HCT116 (cell line): ENCODE results near the gene PDYN. TPM values are rescaled to one million over a fixed set of nuclear protein-coding genes. Genes with fewer than 3 reads are reported as not detected.

ENCODE experiments used
- ATAC-seq: fragments of 200-7000 bp; cut with Tn5 transposase; 2 replicates; pipeline ENCODE4 v1.9.1; 2020; ENCODE audit warnings: mild to moderate bottlenecking, moderate library complexity
- BruUV-seq: library from RNA; stranded (reverse); fragments of 400-500 nt; replicated peaks from 2 replicates; lab custom pipeline; 2021; lab: Mats Ljungman, UMichigan
- CTCF ChIA-PET: fragments of 300-600 bp; sonication (Branson Sonifier 250); formaldehyde crosslinking; loops from one replicate; lab custom pipeline; 2021; ENCODE audit warnings: antibody characterized with exemption; lab: Charles Lee
- POLR2A ChIA-PET: fragments of 300-600, 350-600 bp; sonication (Branson Sonifier 250); formaldehyde crosslinking; loops from one replicate; lab custom pipeline; 2021; ENCODE audit warnings: antibody characterized with exemption; lab: Charles Lee
- RAD21 ChIA-PET, 2 experiments: fragments of 300-600 bp; sonication (Branson Sonifier 250); formaldehyde crosslinking; loops; one replicate each; lab custom pipeline; 2023; ENCODE audit warnings: low total read pairs in 2 of 2; ENCODE audit not compliant: uncharacterized antibody in 2 of 2, unreplicated experiment in 2 of 2, low non-redundant PET in 1 of 2; lab: Charles Lee
- DNase-seq: peaks from one replicate; pipeline ENCODE4 v3.0.0-alpha.2; 2010; ENCODE audit warnings: low read depth, low spot score
- H2AFZ ChIP-seq: fragments of 200-600 bp; shearing (Covaris generic), sonication (generic); 2 replicates; pipeline ENCODE4 v1.6.1; 2017; ENCODE audit warnings: low read depth, mixed run types, mixed read lengths, antibody characterized with exemption, low read length; ENCODE audit not compliant: poor library complexity, severe bottlenecking
- H3K27ac ChIP-seq: 2 replicates; pipeline ENCODE4 v1.5.1; 2012; ENCODE audit warnings: low read depth, low read length
- H3K27me3 ChIP-seq: fragments of 200-600 bp; sonication (generic); 2 replicates; pipeline ENCODE4 v1.6.1; 2016; ENCODE audit warnings: mixed run types, low read length, mixed read lengths; ENCODE audit not compliant: insufficient read depth
- H3K36me3 ChIP-seq, 2 experiments: fragments of 200-500 bp in 1 of 2; fragments of 200-600 bp in 1 of 2; sonication (Bioruptor generic) in 1 of 2; sonication (generic) in 1 of 2; 2 replicates each; pipeline versions ENCODE4 v1.5.1 to v1.6.1; 2014 to 2016; ENCODE audit warnings: low read length in 2 of 2, inconsistent platforms in 1 of 2, mixed read lengths in 1 of 2, mixed run types in 1 of 2; ENCODE audit not compliant: insufficient read depth in 2 of 2, control insufficient read depth in 1 of 2
- H3K4me1 ChIP-seq, 2 experiments: fragments of 200-600 bp in 1 of 2; sonication (generic) in 1 of 2; 2 replicates each; pipeline versions ENCODE4 v1.5.1 to v1.6.1; 2012 to 2017; ENCODE audit warnings: low read length in 2 of 2, inconsistent platforms in 1 of 2, mild to moderate bottlenecking in 1 of 2, mixed read lengths in 1 of 2, mixed run types in 1 of 2, moderate library complexity in 1 of 2; ENCODE audit not compliant: insufficient read depth in 2 of 2, control insufficient read depth in 1 of 2
- H3K4me2 ChIP-seq: fragments of 200-600 bp; sonication (generic); 2 replicates; pipeline ENCODE4 v1.6.1; 2017; ENCODE audit warnings: mixed run types, low read length, mixed read lengths
- H3K4me3 ChIP-seq, 2 experiments: fragments of 200-600 bp in 1 of 2; sonication (generic) in 1 of 2; replicated peaks in 1 of 2; 2 replicates each; pipeline ENCODE4 v1.5.1; 2011 to 2016; ENCODE audit warnings: low read length in 2 of 2, control low read depth in 1 of 2, low read depth in 1 of 2, mild to moderate bottlenecking in 1 of 2, mixed read lengths in 1 of 2, mixed run types in 1 of 2
- H3K79me2 ChIP-seq: fragments of 200-600 bp; sonication (generic); 2 replicates; pipeline ENCODE4 v1.6.1; 2017; ENCODE audit warnings: mild to moderate bottlenecking, mixed run types, low read length, moderate library complexity, mixed read lengths; ENCODE audit not compliant: insufficient read depth
- H3K9ac ChIP-seq: fragments of 200-600 bp; sonication (generic); 2 replicates; pipeline ENCODE4 v1.6.1; 2016; ENCODE audit warnings: low read length, mixed read lengths
- H3K9me2 ChIP-seq: fragments of 200-600 bp; sonication (generic), shearing (Covaris generic); 2 replicates; pipeline ENCODE4 v1.6.1; 2017; ENCODE audit warnings: mixed run types, mild to moderate bottlenecking, moderate library complexity; ENCODE audit not compliant: insufficient read depth
- H3K9me3 ChIP-seq, 2 experiments: fragments of 200-500 bp in 1 of 2; fragments of 200-600 bp in 1 of 2; sonication (Bioruptor generic) in 1 of 2; sonication (generic) in 1 of 2; 2 replicates each; pipeline ENCODE4 v1.6.1; 2014 to 2017; ENCODE audit warnings: low read length in 2 of 2, mixed read lengths in 2 of 2, inconsistent platforms in 1 of 2, low read depth in 1 of 2, mild to moderate bottlenecking in 1 of 2, mixed run types in 1 of 2, moderate library complexity in 1 of 2; ENCODE audit not compliant: control insufficient read depth in 1 of 2, insufficient read depth in 1 of 2
- H4K20me1 ChIP-seq: fragments of 200-600 bp; sonication (generic), shearing (Covaris generic); 2 replicates; pipeline ENCODE4 v1.6.1; 2017; ENCODE audit warnings: mixed run types, mild to moderate bottlenecking, moderate library complexity; ENCODE audit not compliant: insufficient read depth
- ATF3 ChIP-seq: IDR thresholded peaks from 2 replicates; pipeline ENCODE4 v1.6.1; 2012
- CEBPB ChIP-seq: IDR thresholded peaks from 2 replicates; pipeline ENCODE4 v1.6.1; 2012; ENCODE audit warnings: low read depth
- ELF1 ChIP-seq: IDR thresholded peaks from 2 replicates; pipeline ENCODE4 v1.6.1; 2012; ENCODE audit warnings: low read depth, borderline replicate concordance
- EZH2 ChIP-seq: fragments of 200-600 bp; sonication (generic); IDR thresholded peaks from 2 replicates; pipeline ENCODE4 v1.6.1; 2017; ENCODE audit warnings: antibody characterized with exemption, mixed run types
- EZH2phosphoT487 ChIP-seq: fragments of 200-600 bp; IDR thresholded peaks from 2 replicates; pipeline ENCODE4 v1.6.1; 2018; ENCODE audit warnings: antibody characterized with exemption, borderline replicate concordance
- FOSL1 ChIP-seq: IDR thresholded peaks from 2 replicates; pipeline ENCODE4 v1.6.1; 2012; ENCODE audit warnings: low read depth
- JUND ChIP-seq: IDR thresholded peaks from 2 replicates; pipeline ENCODE4 v1.6.1; 2012
- MAX ChIP-seq: IDR thresholded peaks from 2 replicates; pipeline ENCODE4 v1.6.1; 2012
- POLR2A ChIP-seq: IDR thresholded peaks from 2 replicates; pipeline ENCODE4 v1.7.0; 2011; ENCODE audit warnings: borderline replicate concordance; ENCODE audit not compliant: insufficient read depth, insufficient read length; ENCODE audit errors: extremely low read depth
- POLR2AphosphoS5 ChIP-seq: IDR thresholded peaks from 2 replicates; pipeline ENCODE4 v1.6.1; 2011; ENCODE audit warnings: mild to moderate bottlenecking, low read depth, low read length, moderate library complexity
- RAD21 ChIP-seq: IDR thresholded peaks from 2 replicates; pipeline ENCODE4 v1.6.1; 2012; ENCODE audit warnings: low read depth, mild to moderate bottlenecking
- SIN3A ChIP-seq: IDR thresholded peaks from 2 replicates; pipeline ENCODE4 v1.6.1; 2012; ENCODE audit warnings: low read depth
- SP1 ChIP-seq: IDR thresholded peaks from 2 replicates; pipeline ENCODE4 v1.6.1; 2012; ENCODE audit warnings: low read depth
- SRF ChIP-seq: IDR thresholded peaks from 2 replicates; pipeline ENCODE4 v1.6.1; 2012; ENCODE audit warnings: low read depth
- TCF7L2 ChIP-seq: IDR thresholded peaks from 2 replicates; pipeline ENCODE4 v1.7.0; 2011; ENCODE audit warnings: borderline replicate concordance, inconsistent platforms; ENCODE audit not compliant: insufficient read depth, insufficient read length; ENCODE audit errors: extremely low read depth
- YY1 ChIP-seq: IDR thresholded peaks from 2 replicates; pipeline ENCODE4 v1.6.1; 2011; ENCODE audit warnings: low read length, low read depth, moderate library complexity, mild to moderate bottlenecking; ENCODE audit not compliant: insufficient replicate concordance; ENCODE audit errors: extremely low read depth
- ZBTB33 ChIP-seq: IDR thresholded peaks from 2 replicates; pipeline ENCODE4 v1.6.1; 2011; ENCODE audit warnings: mild to moderate bottlenecking, low read length, moderate library complexity; ENCODE audit not compliant: insufficient replicate concordance; ENCODE audit errors: extremely low read depth
- intact Hi-C: fragments of 100-400 bp; cut with micrococcal nuclease; formaldehyde crosslinking; loops from 2 replicates; pipeline ENCODE4 v1.10.0; 2022
- total RNA-seq: library from RNA; stranded (reverse); gene quantifications from one replicate; pipeline ENCODE4 v1.2.1, GENCODE V29; 2021; ENCODE audit not compliant: unreplicated experiment

PDYN gene
- total RNA-seq, 1 experiment from 2014 or later = not detected

GRCh38 chr20:1975291-1975690 lies 18.6 kb downstream of the PDYN start (continued):
- TF ChIP-seq CEBPB (no peak), POLR2A (no peak), RAD21 (no peak), EZH2 (no peak), ZBTB33 (no peak)

GRCh38 chr20:1973601-1974440 lies 20.0 kb downstream of the PDYN start:
- ChIA-PET CTCF (no interaction called here), RAD21 (no interaction called here), POLR2A (no interaction called here)
- no peak for ATAC-seq
- Histone ChIP-seq H3K4me3 (no peak overlapping the region), H3K27me3 (peaks cover 68% of the 10 kb centered on the region), H3K36me3 (no peaks in the 10 kb centered on the region), H4K20me1 (no peaks in the 10 kb centered on the region), H3K4me1 (no peaks in the 10 kb centered on the region), H3K4me2 (no peak overlapping the region), H2AFZ (no peak overlapping the region), H3K9me3 (no peaks in the 10 kb centered on the region), H3K9ac (no peak overlapping the region), H3K9me2 (no peaks in the 10 kb centered on the region), H3K27ac (no peak overlapping the region), H3K79me2 (no peaks in the 10 kb centered on the region)
- DNase-seq = no peak
- no TSS peak for BruUV-seq
- TF ChIP-seq EZH2phosphoT487 = no peak
- no peak for TF ChIP-seq SRF
- no peak for TF ChIP-seq ATF3
- no peak for TF ChIP-seq JUND
- no peak for TF ChIP-seq RAD21
- no peak for TF ChIP-seq SIN3A
- TF ChIP-seq POLR2AphosphoS5 = no peak
- no peak for TF ChIP-seq SP1
- TF ChIP-seq ELF1 = no peak
- TF ChIP-seq FOSL1 = no peak
- no peak for TF ChIP-seq YY1
- no peak for TF ChIP-seq MAX
- no peak for TF ChIP-seq CEBPB
- no peak for TF ChIP-seq TCF7L2
- intact Hi-C loops = no loop called here
